HG03025 (cell line): ENCODE results near the gene RYR3.

ENCODE experiments used
- ATAC-seq: cut with Tn5 transposase; IDR thresholded peaks from one replicate; pipeline ENCODE4 v1.9.1; 2021; ENCODE audit warnings: mild to moderate bottlenecking, moderate library complexity; ENCODE audit not compliant: unreplicated experiment, low FRiP score

RYR3 gene

GRCh38 chr15:33317896-33318295 lies 7.1 kb downstream of the RYR3 start:
- ATAC-seq: no peak

DNA sequence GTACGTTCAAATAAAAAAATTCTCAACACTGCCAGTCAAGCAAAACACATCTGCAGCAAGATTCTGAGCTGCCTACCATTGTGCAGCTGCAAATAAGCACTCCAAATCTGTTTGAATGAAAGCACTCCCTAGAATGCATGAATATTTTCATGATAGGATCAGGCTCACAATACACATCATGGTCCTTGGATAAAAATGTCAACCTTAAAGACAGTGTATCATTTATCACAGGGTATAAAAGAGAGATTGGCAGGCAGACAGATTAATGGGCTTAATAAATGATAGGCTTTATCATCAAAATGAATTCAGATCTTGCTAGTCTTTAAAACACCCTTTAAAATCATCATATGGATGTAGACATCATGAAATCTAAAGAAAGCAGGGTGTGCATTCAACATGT lies 9.2 kb downstream of the RYR3 start:
- ATAC-seq: no peak

DNA sequence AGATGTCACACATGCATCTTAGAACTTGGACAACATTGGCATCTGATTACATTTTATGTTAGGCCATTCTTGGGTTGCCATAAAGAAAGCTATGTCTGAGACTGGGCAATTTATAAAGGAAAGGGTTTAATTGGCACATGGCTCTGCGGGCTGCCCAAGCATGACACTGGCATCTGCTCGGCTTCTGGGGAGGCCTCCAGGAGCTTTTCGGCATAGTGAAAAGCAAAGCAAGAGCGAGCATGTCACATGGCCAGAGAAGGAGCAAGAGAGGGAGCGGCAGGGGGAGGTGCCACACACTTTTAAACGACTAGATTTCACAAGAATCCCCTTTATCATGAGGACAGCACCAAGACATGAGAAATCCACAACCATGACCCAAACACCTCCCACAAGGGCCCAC lies 11.3 kb downstream of the RYR3 start:
- ATAC-seq: no peak

GRCh38 chr15:33324609-33325008 lies 13.8 kb downstream of the RYR3 start:
- ATAC-seq: no peak

- no peak for ATAC-seq
These were observed 16.1 kb downstream of the RYR3 start for GRCh38 chr15:33326908-33327307.

- ATAC-seq: no peak
These were observed 17.3 kb downstream of the RYR3 start for GRCh38 chr15:33328106-33328505.

DNA sequence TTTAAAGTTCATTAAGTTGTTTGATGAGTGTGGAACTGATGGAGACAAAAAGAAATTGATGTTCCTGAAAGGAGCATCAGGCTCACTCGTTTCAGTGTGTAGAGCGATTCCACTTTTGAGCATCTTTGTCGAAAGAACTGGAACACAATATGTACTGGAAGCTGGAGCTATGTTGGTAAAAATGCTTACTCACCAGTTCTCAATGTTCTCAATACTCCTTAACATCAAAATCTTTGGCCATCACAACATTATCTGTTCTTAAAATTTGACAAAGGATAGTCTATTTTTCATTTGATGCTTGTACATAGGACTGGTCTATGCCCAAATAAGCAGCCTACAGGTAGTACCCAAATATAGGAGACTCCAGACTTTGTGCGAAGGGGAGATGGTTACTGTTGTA lies 18.7 kb downstream of the RYR3 start:
- ATAC-seq: no peak

DNA sequence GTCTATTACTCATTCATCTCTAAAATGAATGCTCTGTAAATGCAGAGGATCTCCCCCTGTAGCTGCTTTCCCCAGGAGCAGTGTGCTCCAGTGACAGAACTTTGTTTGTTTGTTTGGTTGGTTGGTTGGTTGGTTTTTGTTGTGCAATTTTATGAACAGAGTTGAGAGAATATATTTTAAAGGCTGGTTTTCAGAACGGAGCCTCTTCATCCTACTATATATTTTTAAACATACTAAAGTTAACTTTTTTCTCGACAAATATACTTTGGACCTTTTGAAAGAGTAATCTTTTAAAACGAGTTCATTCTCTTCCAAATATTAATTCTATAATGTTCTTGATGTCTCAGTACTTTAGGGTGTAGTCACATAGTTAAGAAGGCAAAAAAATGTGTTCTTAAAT lies 20.2 kb downstream of the RYR3 start:
- ATAC-seq: no peak

DNA sequence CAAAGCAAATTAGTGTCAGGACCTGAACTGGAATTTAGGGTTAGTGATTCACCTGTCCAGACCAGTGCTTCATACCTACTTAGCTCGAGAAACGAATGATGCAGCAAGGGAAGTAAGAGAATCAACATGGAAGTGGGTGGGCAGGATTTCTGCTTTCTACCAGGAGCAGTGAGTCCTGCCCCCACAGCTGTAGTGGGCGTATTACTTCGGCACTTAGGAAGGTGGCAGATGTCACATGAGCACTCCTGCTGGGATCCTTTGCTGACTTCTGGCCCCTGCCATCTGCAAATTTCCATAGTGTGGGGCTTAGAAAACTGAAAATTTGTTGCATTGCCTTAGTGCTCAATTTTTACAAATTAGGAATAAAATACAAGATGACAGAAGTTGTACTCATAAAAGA lies 31.2 kb downstream of the RYR3 start:
- ATAC-seq: no peak

DNA sequence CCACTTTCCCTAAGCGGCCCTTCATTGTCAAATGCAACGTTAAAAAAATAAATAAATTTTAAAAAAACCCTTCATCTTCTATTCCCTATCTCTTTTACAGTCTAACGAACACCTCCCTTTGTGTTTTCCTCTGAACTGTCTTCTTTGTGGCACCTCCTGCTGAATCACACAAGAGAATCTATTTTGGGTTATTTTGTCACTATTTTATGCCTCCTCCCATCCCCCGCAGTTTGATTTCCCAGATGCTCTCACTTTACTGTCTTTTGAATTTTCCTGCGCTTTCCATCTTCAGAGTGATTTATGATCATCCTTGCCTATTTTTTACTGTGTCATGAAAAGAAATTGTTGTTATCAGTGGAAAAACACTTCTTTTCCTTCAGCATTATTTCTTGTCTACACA lies 32.5 kb downstream of the RYR3 start:
- ATAC-seq: no peak

DNA sequence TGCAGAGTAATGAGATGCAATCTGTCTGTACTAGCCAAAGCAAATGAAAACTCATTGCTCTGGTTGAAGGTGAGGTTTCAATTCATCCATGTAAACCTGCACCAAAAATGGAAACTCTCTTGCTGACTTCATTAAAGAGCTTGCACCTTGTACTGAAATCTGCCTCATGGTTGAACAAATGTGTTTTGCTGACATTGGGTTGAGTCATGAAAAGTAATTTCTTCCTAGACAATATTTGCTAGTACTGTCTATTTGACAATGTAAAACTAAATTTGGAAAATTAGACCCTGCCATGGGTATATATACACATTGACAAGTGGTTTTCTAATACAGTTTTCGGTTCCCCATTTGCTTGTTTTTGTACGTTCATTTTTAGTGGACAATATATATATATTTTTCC lies 33.3 kb downstream of the RYR3 start:
- no peak for ATAC-seq

GRCh38 chr15:33344530-33344929 lies 33.8 kb downstream of the RYR3 start:
- no peak for ATAC-seq

GRCh38 chr15:33354411-33354810 lies 43.6 kb downstream of the RYR3 start:
- ATAC-seq: no peak

DNA sequence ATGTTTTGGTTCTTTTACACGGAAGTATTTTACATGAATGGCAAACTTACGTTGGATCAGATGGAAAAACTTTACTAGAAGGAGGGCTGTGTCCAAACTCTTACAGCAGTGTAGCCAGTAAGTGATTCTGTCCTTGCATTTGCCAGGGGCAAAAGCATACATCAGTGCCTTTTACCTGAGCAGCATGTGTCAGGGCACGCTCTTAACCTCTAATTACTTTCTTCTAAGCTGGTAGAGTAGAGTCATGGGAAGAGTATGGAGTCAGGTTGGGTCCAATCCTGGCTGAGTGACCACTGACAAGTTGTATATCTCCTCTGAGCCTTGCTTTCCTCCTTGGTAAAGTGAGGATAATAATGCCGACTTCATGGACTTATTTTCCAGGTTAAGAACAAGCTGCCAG lies 47.1 kb downstream of the RYR3 start:
- no peak for ATAC-seq

- ATAC-seq: no peak
These were observed 47.5 kb downstream of the RYR3 start for GRCh38 chr15:33358306-33358705.

DNA sequence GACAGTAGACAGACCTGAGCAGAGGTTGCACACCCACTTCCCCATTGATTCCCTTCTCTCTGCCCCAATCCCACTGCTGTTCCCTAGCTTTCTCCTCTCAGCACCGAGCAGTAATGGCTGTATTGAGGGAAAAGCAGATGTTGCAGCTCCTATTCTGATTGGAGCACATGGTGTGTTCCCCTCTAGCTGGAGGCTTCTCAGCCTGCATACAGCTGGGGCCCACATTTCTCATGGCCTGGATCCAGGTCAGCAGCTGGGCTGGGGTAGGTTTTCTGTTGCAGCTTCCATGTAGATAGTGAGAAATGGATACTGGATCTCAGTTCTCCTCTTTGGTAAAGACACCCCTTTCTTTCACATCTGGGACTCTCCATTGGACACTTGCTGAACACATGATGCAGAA lies 50.1 kb downstream of the RYR3 start:
- no peak for ATAC-seq

GRCh38 chr15:33369941-33370622 lies 59.3 kb downstream of the RYR3 start:
- no peak for ATAC-seq

- ATAC-seq: no peak
These were observed 59.9 kb downstream of the RYR3 start for GRCh38 chr15:33370623-33371020.

- no peak for ATAC-seq
These were observed 60.4 kb downstream of the RYR3 start for GRCh38 chr15:33371159-33371558.

DNA sequence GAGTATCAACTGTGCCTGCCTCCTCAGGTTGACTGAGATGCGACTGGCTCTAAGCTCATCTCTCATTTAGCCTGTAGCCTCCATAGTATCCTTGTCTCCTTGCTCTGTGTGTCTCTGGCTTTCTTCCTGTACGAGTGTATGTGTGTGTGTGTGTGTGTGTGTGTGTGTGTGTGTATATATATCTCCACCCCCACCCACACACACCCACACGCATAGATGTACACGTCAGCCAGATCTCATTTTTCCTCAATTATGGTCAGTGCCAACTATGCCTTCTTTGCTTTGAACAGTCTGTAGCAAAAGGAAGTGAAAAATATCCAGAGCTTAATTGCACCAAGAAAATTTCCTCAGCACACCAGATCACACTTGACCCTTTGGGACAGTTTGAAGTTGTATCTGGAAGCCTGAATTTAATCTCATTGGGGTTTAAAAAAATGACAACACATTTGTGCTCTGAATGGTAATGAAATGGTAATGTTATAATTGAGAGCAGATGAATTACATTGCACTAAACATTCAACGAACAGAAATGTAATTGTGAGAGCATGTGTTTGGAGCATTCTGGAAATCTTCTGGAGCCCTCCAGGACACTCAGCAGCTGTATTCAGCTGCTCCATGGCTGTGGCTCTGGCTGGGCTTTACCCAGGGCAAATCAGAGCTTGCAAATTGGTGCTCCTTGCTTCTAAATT lies 63.6 kb downstream of the RYR3 start:
- no peak for ATAC-seq

- ATAC-seq: no peak
These were observed 64.5 kb downstream of the RYR3 start for GRCh38 chr15:33375236-33375635.

DNA sequence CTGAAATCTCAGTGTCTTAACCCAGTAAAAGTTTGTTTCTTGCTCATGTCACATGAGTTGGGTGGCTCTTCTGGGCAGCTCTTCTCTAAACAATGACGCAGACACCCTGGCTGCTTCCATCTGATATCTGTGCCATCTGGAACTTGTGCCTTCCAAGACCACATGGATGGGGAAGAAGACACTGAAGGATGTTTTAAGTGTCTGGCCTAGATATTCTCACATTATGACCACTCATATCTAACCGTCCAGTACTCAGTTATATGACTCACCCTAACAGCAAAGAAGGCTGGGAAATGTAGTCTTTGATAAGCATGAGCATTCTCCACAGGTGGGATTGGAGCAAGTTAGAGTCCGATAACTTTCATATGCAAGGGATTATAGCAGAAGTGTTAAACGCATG lies 66.4 kb downstream of the RYR3 start:
- no peak for ATAC-seq
